HG03280 (cell line): ENCODE data around the gene FGF5.
"Not testable (repeated sequence)": the region's sequence is repeated elsewhere in the genome, so short reads cannot be mapped to it uniquely, and the experiment has no call there.

ENCODE experiments used
- ATAC-seq: cut with Tn5 transposase; IDR thresholded peaks from one replicate; pipeline ENCODE4 v1.9.1; 2021; ENCODE audit warnings: mild to moderate bottlenecking, moderate library complexity; ENCODE audit not compliant: unreplicated experiment

FGF5 gene

GRCh38 chr4:80253510-80253909 is 13.0 kb upstream of the FGF5 start:
- ATAC-seq: no peak

GRCh38 chr4:80254114-80254513 is 12.3 kb upstream of the FGF5 start:
- ATAC-seq: no peak

GRCh38 chr4:80255329-80256095 is 11.0 kb upstream of the FGF5 start:
- ATAC-seq: no peak

- ATAC-seq: no peak
These were observed 8.6 kb upstream of the FGF5 start for GRCh38 chr4:80257851-80258250.

- ATAC-seq: no peak
These were observed 7.5 kb upstream of the FGF5 start for GRCh38 chr4:80259012-80259411.

- ATAC-seq: no peak
These were observed 6.6 kb upstream of the FGF5 start for GRCh38 chr4:80259817-80260216.

GRCh38 chr4:80261989-80262600 is 4.4 kb upstream of the FGF5 start:
- ATAC-seq: no peak

- ATAC-seq: no peak
These were observed 2.7 kb upstream of the FGF5 start for GRCh38 chr4:80263541-80264351.

GRCh38 chr4:80264352-80264647 is 2.2 kb upstream of the FGF5 start:
- no peak for ATAC-seq

GRCh38 chr4:80264825-80265224 is 1.6 kb upstream of the FGF5 start:
- ATAC-seq: no peak

GRCh38 chr4:80265571-80266252 is 752 bp upstream of the FGF5 start:
- no peak for ATAC-seq

GRCh38 chr4:80266902-80267380 is 477 bp downstream of the FGF5 start:
- no peak for ATAC-seq

GRCh38 chr4:80268081-80268823 is 1.8 kb downstream of the FGF5 start:
- no peak for ATAC-seq

GRCh38 chr4:80268936-80269335 is 2.5 kb downstream of the FGF5 start:
- ATAC-seq: no peak

- ATAC-seq: no peak
These were observed 3.9 kb downstream of the FGF5 start for GRCh38 chr4:80270321-80270720.

- no peak for ATAC-seq
These were observed 4.4 kb downstream of the FGF5 start for GRCh38 chr4:80270868-80271267.

GRCh38 chr4:80271801-80272200 is 5.3 kb downstream of the FGF5 start:
- ATAC-seq: no peak

GRCh38 chr4:80276931-80277330 is 10.5 kb downstream of the FGF5 start:
- no peak for ATAC-seq

GRCh38 chr4:80279751-80280150 is 13.3 kb downstream of the FGF5 start:
- no peak for ATAC-seq

- ATAC-seq: no peak
These were observed 20.0 kb downstream of the FGF5 start for GRCh38 chr4:80286451-80286850.

- ATAC-seq: not testable (repeated sequence)
These were observed 24.2 kb downstream of the FGF5 start for GRCh38 chr4:80290665-80291064.
